Measurements from ENCODE around the gene OR2Z1.

- TF ChIP-seq, protein P1, sequence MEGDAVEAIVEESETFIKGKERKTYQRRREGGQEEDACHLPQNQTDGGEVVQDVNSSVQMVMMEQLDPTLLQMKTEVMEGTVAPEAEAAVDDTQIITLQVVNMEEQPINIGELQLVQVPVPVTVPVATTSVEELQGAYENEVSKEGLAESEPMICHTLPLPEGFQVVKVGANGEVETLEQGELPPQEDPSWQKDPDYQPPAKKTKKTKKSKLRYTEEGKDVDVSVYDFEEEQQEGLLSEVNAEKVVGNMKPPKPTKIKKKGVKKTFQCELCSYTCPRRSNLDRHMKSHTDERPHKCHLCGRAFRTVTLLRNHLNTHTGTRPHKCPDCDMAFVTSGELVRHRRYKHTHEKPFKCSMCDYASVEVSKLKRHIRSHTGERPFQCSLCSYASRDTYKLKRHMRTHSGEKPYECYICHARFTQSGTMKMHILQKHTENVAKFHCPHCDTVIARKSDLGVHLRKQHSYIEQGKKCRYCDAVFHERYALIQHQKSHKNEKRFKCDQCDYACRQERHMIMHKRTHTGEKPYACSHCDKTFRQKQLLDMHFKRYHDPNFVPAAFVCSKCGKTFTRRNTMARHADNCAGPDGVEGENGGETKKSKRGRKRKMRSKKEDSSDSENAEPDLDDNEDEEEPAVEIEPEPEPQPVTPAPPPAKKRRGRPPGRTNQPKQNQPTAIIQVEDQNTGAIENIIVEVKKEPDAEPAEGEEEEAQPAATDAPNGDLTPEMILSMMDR (IDR thresholded peaks at IDR 0.05; ENCODE audit: low read depth, low read length), result no peak
- no peak for TF ChIP-seq EZH2phosphoT487 (IDR thresholded peaks at IDR 0.05; ENCODE audit: low read depth)
Measured at GRCh38 chr19:8724276-8724675, 2.8 kb downstream of the OR2Z1 start.
